ENCODE measurements around the gene FOXM1.

FOXM1 gene, protein sequence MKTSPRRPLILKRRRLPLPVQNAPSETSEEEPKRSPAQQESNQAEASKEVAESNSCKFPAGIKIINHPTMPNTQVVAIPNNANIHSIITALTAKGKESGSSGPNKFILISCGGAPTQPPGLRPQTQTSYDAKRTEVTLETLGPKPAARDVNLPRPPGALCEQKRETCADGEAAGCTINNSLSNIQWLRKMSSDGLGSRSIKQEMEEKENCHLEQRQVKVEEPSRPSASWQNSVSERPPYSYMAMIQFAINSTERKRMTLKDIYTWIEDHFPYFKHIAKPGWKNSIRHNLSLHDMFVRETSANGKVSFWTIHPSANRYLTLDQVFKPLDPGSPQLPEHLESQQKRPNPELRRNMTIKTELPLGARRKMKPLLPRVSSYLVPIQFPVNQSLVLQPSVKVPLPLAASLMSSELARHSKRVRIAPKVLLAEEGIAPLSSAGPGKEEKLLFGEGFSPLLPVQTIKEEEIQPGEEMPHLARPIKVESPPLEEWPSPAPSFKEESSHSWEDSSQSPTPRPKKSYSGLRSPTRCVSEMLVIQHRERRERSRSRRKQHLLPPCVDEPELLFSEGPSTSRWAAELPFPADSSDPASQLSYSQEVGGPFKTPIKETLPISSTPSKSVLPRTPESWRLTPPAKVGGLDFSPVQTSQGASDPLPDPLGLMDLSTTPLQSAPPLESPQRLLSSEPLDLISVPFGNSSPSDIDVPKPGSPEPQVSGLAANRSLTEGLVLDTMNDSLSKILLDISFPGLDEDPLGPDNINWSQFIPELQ

DNA sequence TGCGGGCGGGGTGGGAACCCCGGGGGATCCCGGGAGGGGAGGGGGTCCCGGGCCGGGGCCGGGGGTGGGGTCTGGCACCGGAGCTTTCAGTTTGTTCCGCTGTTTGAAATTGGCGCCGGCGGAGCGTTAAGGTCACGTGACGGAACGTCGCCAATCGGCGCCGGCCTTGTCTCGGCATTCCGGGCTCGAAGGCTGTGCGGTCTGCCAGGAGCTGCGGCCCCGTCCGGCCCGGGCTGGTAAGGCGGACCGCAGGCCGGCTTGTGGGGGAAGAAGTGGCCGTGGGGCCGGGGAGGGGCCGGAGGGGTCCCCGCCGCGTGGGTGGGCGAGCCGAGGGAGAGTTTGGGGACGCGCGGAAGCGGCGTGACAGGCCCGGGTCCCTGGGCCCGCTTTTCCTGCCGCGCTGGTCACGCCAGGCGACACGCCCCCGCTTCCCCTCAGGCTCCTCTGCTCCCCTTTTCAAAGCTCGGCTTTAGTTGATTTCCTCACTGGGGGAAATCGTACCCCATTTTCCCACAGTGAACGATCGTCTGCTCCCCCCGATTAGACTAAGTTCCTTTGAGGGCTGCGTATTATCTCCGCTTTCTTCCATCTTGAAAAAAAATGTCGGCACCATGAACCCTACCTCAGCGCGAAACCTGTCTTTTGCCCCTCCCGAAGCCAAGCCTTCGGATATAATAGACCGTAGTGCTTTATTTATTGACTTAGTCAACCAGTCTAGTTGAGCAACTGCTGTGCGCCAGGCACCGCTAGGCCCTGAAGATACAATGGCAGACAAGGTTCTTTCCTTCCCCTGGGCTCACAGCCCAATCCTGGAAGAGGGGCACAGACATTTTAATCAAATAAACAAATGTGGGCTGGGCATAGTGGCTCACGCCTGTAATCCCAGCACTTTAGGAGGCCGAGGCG is at the start of gene FOXM1, which contains the start of gene RHNO1:
TSS of gene FOXM1 (minus strand) at position 128 of the 906 bp plus-strand sequence. CDS start 2,696 bp downstream, outside the sequence.
TSS of gene RHNO1 (plus strand) at position 177 of the 906 bp plus-strand sequence. CDS start 8,144 bp downstream, outside the sequence.
- peak; percentile 17 to 95 (median 86) for DNase-seq

DNA sequence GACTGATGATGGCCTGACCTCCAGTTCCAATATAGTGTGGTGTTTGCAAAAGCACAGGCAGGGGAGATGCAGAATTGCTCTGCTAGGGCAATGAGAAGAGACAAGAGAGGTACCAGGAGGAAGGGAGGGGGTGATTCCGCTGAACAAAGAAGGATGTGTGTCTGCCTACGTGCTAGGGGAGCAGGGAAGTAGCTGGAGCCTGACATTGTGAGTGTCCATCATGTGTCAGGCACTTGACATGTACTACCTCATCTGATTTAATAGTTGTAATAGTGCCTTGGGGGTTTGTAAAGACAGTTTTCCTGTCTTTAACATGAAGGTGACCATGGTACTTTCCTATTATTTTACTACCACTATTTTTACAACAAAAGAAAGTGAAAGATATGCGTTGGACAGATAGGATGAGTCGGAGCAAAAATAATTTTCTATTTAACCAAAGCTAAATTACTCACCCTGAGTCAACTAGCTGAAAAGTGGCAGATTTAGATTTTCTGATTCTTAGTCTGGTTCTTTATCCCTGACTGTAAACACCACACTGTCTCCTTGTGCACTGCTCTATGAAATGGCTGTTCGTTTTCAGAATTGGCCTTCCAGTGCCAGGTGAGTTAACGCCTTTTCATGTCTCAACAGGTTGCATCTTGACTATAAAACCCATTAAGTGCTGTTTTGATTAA is 48.5 kb upstream of the FOXM1 start:
- DNase-seq, result no peak

DNA sequence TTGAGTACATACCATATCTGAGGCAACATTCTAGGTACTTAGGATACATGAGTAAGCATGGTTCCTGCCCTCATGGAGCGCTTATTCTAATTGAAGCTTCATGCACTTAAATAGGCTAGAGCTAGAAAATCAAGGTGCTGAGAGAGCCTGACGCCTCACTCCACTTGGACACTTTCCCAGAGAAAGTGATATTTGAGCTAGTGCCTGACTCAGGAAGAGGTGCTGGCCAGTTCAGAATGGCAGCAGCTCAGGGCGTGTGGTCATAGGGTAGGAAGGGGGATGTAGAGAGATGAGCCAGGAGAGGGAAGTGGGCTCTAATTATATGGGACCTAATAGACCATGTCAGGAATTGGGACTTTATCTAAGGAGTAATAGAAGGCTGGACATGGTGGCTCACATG is 47.0 kb upstream of the FOXM1 start:
- DNase-seq, result no peak

DNA sequence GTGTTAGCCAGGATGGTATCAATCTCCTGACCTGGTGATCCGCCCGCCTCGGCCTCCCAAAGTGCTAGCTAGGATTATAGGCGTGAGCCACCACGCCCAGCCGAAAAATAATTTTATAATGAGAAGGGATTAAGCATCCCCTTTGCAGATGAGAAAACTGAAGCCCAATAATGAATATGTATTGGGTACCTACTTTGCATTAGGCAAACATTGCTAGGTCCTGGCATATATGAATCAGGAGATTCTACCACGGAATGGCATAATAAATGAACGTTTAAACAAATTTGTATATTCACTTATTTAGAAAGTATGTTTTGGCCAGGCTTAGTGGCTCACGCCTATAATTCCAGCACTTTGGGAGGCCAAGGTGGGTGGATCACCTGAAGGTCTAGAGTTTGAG is 46.1 kb upstream of the FOXM1 start:
- DNase-seq, result no peak

DNA sequence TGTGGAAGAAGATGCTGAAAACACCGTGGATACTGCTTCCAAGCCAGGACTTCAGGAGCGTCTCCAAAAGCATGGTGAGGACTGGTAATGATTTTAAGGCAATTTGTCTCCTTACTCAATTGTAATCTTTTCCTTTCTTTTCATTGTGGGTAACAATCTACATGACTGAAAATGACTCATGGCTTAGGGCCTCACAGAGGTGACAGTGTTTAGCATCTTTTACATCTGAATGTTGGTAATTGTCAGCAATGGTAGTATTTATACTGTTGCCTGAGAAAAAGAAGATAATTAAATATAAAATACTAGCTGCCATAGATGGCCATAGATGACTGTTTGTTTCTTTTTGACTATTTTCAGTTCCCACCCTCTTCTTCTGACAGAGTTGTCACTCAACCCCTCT is 45.4 kb upstream of the FOXM1 start:
- DNase-seq, result no peak

DNA sequence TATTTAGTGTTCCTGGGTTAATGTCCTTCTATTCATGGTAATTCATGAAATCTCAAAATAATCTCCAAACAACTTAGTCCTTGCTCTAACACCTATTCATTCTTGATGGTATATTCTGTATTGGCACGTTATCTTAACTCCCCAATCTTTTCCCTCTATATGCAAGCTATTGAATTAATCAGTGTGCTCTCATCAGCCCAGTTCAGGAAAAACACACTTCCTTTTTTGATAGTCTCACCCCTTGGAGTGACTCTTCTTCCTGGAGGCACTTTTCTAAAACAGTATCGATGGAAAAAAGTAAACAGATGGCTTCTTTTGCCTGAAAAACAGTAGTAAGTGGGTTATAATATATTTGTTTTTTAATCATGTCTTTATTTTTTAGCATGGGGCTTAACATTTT is 42.3 kb upstream of the FOXM1 start:
- no peak for DNase-seq

DNA sequence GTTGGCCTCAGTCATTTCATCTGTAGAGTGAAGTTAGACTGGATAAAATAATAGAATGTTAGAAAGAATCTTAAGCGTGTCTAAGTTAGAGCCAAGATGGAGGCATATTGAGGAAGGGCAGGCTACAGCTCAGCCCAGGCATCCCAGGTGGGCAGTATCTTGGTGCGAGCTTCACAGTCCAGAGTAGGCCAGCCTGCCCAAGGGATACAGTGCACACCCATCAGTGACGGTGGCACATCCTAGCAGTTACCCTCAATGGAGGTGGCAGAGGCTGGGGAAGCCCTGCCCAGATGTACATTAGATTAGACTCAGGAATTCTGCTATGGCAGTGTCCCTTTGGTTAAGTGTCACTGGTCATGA is 35.2 kb upstream of the FOXM1 start:
- DNase-seq, result no peak

DNA sequence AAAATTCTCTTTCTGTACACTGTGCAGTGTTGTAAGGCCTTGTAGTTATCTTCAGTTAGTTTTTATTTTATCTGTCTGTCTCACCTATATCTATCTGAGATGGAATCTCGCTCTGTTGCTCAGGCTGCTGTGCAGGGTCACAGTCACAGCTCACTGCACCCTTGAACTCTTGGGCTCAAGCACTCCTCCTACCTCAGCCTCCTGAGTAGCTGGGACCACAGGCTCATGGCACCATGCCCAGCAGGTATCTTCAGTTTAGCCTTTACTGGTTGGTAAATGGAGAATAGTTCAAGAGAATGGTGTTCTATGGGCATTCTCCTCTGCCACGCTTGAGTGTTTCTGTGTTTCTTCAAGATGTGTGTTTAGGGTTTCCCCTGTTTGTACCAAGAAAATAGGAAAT is 27.3 kb upstream of the FOXM1 start:
- no peak for DNase-seq

DNA sequence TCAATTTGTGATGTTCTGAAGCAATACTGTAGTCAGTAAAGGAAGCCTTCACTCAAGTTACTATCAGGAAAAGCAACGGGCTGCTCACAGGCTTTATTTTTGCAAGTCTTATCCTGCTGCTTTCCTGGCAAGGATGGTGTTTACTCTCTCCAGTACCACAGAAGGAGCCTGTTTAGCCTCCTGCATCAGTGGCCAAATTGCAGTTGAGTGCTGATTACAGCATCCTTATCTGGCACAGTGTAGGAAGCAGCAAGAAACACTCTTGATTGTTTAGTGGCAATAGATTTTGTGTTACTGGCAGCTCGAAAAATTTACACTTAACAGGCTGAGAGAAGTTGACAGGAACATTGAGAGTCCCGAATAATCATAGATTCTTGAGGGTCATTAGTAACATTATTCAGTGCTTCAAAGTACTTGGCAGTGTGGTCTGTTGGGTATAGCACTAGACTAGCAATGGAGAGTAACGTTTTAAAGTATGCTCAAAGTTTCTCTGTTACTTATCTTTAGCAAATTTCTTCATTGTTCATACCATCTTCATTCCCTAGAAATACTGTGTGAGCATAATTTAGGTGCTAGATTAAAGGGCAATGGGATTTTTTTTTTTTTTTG is 25.4 kb upstream of the FOXM1 start:
- DNase-seq, result peak in 36 of 56 donors; percentile 3 to 65 (median 23)

DNA sequence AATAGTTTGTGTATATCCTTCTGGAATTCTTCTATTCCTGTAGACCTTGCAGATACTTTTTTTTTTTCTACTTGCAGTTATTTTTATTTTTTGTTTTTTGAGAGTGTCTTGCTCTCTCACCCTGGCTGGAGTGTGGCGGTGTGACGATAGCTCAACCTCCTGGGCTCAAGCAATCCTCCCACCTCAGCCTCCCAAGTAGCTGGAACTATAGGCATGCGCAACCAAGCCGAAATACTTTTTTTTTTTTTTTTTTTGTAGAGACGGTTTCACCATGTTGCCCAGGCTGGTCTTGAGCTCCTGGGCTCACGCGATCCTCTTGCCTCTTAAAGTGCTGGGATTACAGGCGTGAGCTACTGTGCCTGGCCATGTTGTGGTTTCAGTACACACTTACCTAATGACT is 23.7 kb upstream of the FOXM1 start:
- no peak for DNase-seq

DNA sequence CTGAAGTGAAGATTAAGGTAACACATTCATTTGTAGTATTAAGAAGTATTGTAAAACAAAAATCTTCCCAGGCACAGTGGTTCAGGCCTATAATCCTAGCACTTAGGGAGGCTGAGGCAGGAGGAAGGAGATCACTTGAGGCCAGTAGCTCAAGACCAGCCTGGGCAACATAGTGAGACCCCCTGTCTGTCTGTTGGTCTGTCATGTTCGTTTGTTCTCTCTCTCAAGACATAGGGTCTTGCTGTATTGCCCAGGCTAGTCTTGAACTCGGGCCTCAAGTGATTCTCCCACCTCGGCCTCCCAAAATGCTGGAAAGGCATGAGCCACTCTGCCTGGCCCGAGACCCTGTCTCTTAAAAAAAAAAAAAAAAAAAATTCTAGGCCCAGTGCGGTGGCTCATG is 20.4 kb upstream of the FOXM1 start:
- DNase-seq, result no peak

DNA sequence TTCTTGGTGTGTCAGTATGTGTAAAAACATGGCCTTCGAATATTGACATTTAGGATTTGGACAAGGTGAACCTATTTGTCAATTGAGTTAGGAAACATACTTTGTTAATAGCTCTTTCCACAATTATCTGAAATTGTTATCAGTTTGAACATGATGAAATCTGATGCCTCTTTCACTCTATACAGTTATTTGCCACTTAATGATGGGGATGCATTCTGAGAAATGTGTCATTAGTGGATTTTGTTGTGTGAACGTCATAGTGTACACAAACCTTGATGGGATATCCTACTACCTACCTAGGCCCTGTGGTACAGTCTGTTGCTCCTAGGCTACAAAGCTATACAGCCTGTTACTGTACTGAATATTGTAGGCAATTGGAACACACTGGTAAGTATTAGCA is 18.5 kb upstream of the FOXM1 start:
- DNase-seq, result no peak

DNA sequence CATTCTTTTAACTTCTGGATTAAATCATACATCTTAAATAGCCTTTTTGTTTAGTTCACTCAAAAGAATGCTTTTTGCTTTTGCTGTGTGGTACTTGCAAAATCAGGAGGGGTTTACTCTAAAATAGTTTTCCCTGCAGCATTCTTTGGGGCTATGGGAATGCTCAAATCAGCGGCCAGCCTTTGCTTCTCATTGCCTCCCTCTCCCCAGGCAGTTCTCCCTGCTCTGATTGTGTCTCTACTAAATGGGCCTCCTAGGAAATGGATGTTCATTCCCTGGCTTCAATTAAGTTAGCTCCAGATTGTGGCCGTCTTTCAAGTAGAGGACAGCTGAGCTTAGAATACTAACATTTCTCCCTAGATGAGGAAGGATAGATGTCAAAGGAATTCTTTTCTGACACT is 18.1 kb upstream of the FOXM1 start:
- no peak for DNase-seq

DNA sequence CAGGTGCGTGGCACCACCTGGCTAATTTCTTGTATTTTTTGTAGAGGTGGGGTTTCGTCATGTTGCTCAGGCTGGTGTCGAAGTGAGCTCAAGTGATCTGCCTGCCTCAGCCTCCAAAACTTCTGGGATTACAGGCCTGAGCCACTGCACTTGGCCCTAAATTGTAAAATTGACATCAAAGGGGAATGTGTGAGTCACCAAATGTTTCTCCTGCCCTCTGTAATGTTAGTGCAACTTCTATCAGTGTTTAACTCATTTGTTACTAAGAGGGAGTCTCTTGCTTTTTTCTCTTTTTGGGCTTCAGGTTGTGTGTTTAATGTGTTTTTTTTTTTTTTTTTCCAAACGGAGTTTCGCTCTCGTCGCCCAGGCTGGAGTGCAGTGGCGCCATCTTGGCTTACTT is 16.0 kb upstream of the FOXM1 start:
- DNase-seq, result no peak

DNA sequence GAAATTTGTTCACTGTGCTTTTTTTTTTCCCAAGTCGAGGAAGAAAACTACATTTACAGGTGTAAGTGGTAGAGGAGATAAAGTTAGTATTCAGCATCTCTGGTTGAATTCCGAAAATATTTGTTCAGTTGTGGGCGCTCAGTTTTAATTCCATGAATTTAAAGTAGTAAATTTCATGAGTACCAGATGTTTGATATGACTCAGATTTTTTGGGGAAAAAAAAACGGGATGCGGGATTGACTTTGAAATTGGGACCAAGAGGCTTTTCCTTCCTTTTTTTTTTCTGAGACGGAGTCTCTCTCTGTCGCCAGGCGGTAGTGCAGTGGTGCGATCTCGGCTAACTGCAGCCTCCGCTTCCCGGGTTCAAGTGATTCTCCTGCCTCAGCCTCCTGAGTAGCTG is 15.3 kb upstream of the FOXM1 start:
- DNase-seq, result no peak

DNA sequence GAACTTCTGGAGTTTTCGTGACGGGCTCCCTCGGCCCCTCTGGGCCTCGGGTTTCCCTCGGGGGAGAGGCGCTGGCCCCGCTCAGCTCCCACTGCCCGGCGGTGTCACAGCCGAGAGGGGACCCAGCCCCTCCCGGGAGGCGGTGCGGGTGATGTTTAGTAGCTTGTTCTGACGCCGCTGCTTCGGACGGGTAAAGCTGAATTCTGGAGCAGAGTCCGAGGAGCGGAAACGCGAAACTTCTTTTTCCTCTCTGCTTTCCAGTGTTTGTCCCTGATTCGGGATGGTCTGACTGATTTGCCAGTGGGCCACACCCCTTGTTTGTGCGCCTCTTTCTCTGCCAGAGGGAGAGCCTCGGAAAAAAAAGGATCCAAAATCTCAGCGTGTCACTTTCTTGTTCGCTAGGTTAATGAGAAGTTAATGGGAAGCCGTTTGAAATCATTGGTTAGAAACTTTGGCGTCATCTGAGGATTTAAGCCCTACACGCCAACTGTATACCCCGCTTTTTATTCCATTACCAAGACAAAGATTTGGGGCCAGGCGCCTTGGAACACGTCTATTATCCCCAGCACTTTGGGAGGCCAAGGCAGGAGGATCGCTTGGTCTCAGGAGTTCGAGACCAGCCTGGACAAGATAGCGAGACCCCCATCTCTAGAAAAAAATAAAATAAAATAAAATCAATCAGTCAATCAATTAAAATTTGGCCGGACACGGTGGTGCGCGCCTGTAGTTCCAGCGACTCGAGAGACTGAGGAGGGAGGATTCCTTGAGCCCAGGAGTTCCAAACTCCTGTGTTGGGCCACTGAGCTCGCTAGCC is 14.5 kb upstream of the FOXM1 start:
- peak in 36 of 56 donors; percentile 29 to 79 (median 64) for DNase-seq

DNA sequence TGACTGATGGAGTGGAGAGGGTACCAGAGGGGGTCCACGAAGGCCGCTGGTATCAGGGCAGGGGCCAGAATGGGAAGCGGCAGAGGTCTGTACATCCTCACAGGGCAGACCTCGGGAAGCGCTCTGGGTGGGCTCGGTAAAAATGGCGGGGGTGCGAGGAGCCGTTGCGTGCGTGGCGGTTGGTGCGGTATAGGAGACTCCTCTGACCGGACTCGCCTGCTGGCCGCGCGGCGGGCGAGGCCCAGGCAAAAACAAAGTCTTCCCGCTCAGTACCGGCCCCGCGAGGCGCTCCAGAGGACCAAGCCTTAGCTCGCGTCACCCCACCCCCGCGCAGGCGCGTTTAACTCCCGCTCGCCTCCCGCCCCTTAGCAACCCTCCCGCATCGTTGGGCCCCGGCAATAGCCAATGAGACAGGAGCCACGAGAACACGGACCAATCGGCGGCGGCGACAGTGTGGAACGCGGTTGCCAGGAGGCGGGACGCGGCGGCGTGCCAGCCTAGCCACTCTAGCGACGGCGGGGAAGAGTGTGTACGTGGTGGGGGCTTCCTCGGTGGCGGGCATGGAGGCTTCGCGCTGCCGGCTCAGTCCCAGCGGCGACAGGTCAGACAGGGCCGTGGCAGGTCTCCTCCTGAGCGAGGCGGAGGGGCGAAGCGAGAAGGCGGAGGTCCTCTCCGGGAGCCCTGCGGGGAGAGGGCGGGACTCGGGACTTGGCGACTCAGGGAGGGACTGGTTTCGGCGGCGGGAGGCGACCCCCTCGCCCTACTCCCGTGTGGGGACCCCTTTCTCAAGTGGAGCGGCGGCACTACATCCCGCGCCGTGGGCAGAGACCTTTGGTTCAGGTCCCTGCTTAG is 13.6 kb upstream of the FOXM1 start, which contains the start of gene TULP3:
TSS of gene TULP3 (plus strand) at position 504 of the 852 bp plus-strand sequence. CDS start at position 561, 57 bp downstream.
- peak; percentile 87 to 100 (median 99) for DNase-seq

DNA sequence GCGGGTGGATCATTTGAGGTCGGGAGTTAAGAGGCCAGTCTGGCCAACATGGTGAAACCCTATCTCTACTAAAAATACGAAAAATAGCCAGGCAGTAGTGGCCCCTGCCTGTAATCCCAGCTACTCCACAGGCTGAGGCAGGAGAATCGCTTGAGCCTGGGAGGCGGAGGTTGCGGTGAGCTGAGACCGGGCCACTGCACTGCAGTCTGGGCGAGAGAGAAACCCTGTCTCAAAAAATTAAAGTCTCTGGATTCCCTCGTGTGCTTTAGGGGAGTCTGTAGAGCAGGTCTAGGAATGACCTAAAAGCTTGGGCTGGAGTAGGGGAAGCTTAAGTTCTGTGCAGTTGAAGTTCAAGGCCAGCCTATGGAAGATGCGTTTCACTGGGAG is 13.0 kb upstream of the FOXM1 start:
- no peak for DNase-seq
